Spleen (tissue), 11 donors: ENCODE results near the gene FYN. TPM values are rescaled to one million over a fixed set of nuclear protein-coding genes. Genes with fewer than 3 reads are reported as not detected.

ENCODE experiments used
- DNase-seq: peaks from one replicate; pipeline ENCODE4 v3.0.0-alpha.2; 2020
- H3K27ac ChIP-seq, 8 donors: fragments of 200-600 bp; sonication (generic) in 7 of 8; 1 replicate in 4 of 8; 2 replicates in 4 of 8; pipeline versions ENCODE4 v1.5.0 to v1.8.0; 2016 to 2021; ENCODE audit warnings: inconsistent platforms in 4 of 8, mild to moderate bottlenecking in 4 of 8, moderate library complexity in 1 of 8
- H3K27me3 ChIP-seq, 7 donors: fragments of 200-600 bp; sonication (generic) in 6 of 7; replicated peaks in 1 of 7; 1 replicate in 4 of 7; 2 replicates in 3 of 7; pipeline versions ENCODE4 v1.5.0 to v1.8.0; 2016 to 2021; ENCODE audit warnings: inconsistent platforms in 3 of 7, mild to moderate bottlenecking in 1 of 7
- H3K36me3 ChIP-seq, 6 donors: fragments of 200-600 bp; sonication (generic) in 5 of 6; 1 replicate in 4 of 6; 2 replicates in 2 of 6; pipeline versions ENCODE4 v1.5.0 to v1.8.0; 2016 to 2021; ENCODE audit warnings: inconsistent platforms in 2 of 6
- H3K4me1 ChIP-seq, 6 donors: fragments of 200-600 bp; sonication (generic) in 5 of 6; 1 replicate in 3 of 6; 2 replicates in 3 of 6; pipeline versions ENCODE4 v1.5.0 to v1.8.0; 2016 to 2021; ENCODE audit warnings: inconsistent platforms in 3 of 6
- H3K4me3 ChIP-seq, 8 donors: fragments of 200-600 bp; sonication (generic) in 7 of 8; 1 replicate in 4 of 8; 2 replicates in 4 of 8; pipeline versions ENCODE4 v1.5.0 to v1.8.0; 2016 to 2021; ENCODE audit warnings: inconsistent platforms in 4 of 8, mild to moderate bottlenecking in 4 of 8, moderate library complexity in 2 of 8
- H3K9me3 ChIP-seq, 8 donors: fragments of 200-600 bp; sonication (generic) in 7 of 8; 1 replicate in 4 of 8; 2 replicates in 4 of 8; pipeline versions ENCODE4 v1.5.0 to v1.8.0; 2016 to 2021; ENCODE audit warnings: inconsistent platforms in 4 of 8
- POLR2A ChIP-seq, 3 donors: fragments of 450-650 bp; IDR thresholded peaks; one replicate each; pipeline ENCODE4 v1.5.1; 2017; ENCODE audit warnings: antibody characterized with exemption in 3 of 3, mild to moderate bottlenecking in 1 of 3
- POLR2AphosphoS5 ChIP-seq, 3 donors: sonication (generic); formaldehyde crosslinking; IDR thresholded peaks; one replicate each; pipeline ENCODE4 v1.5.1; 2017; ENCODE audit warnings: antibody characterized with exemption in 3 of 3
- WGBS, 5 donors: extraction: QIAGEN DNeasy Blood & Tissue Kit in 3 of 5; methylation state at CpG; one replicate each; pipeline versions ENCODE4 v1.1.5 to v1.1.7; 2013 to 2018; 5-methylcytosine and 5-hydroxymethylcytosine counted together
- intact Hi-C: fragments of 100-400 bp; cut with DNase I; formaldehyde crosslinking; loops from one replicate; pipeline ENCODE4 v1.15.0; 2023; ENCODE audit warnings: low total_unique reads
- polyA plus RNA-seq, 3 donors: library from polyadenylated mRNA; stranded (reverse); fragments of 200-250 nt; gene quantifications; one replicate each; pipeline ENCODE4 v1.2.1, GENCODE V29; 2013
- total RNA-seq, 7 donors: library from RNA; depleted of rRNA in 3 of 7; stranded (reverse); fragments of >200 nt in 3 of 7; fragmentation: NEBNext Ultra II Directional in 4 of 7; extraction: Animal tissue kit (Norgen Biotek cat#: 25700) in 4 of 7; gene quantifications; one replicate each; pipeline versions ENCODE4 v1.1.0 to v1.2.1, GENCODE V29; 2016 to 2021
- TF ChIP-seq, protein P1 (sequence below), 11 experiments: fragments of 200-600 bp in 7 of 11; fragments of 450-650 bp in 4 of 11; sonication (generic) in 4 of 11; IDR thresholded peaks in 8 of 11; conservative IDR thresholded peaks in 3 of 11; 1 replicate in 7 of 11; 2 replicates in 4 of 11; pipeline versions ENCODE4 v1.4.0 to v1.8.0; 2016 to 2021; ENCODE audit warnings: antibody characterized with exemption in 11 of 11, inconsistent platforms in 4 of 11, mild to moderate bottlenecking in 1 of 11
- donor health status: healthy with polysubstance abuse.
- donor health status: DM: no; HTN: no; CAD: no; lungs with moderate emphysema.
- donor health status: DM: no; HTN: no; CAD: no.
- donor health status: Bipolar disorder and iron deficiency.
- donor health status: healthy.
- donor health status: DM: no; HTN: no; CAD: no.
- donor health status: DM: yes; HTN: yes; CAD: no.

FYN gene
- total and polyA plus RNA-seq, 10 donors, result 56.6 to 409 (median 205) TPM

DNA sequence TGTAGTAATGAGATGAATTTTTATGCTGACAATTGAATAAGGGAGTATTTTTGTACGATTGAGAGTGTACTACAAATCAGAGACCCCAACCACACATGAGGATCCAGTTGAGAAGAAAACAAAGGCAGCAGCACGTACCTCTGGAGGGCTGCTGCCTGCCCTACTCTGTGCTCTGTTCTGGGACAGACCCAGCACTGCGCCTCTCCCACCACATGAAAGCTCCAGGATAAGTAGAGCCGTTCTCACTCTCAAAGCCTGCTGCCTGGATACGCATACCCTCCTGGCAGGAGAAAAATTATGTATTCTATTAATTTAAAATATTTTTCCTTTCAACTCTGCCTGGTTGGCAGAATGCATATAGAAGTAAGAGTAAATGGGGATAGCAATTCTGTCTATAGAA lies 256.1 kb downstream of the FYN start:
- no peaks in the 10 kb centered on the region for H3K36me3 ChIP-seq
- no peak for TF ChIP-seq POLR2A (IDR thresholded peaks at IDR 0.05)
- no peak for TF ChIP-seq POLR2AphosphoS5 (IDR thresholded peaks at IDR 0.05)
- TF ChIP-seq, protein P1, sequence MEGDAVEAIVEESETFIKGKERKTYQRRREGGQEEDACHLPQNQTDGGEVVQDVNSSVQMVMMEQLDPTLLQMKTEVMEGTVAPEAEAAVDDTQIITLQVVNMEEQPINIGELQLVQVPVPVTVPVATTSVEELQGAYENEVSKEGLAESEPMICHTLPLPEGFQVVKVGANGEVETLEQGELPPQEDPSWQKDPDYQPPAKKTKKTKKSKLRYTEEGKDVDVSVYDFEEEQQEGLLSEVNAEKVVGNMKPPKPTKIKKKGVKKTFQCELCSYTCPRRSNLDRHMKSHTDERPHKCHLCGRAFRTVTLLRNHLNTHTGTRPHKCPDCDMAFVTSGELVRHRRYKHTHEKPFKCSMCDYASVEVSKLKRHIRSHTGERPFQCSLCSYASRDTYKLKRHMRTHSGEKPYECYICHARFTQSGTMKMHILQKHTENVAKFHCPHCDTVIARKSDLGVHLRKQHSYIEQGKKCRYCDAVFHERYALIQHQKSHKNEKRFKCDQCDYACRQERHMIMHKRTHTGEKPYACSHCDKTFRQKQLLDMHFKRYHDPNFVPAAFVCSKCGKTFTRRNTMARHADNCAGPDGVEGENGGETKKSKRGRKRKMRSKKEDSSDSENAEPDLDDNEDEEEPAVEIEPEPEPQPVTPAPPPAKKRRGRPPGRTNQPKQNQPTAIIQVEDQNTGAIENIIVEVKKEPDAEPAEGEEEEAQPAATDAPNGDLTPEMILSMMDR (IDR thresholded peaks at IDR 0.05 in 8 of 11, conservative IDR thresholded peaks at IDR 0.05 in 3 of 11), result no peak
- no peaks in the 10 kb centered on the region for H3K27me3 ChIP-seq
- WGBS, 5 donors, result 84 to 90% (median 86%) methylated on average over 5 of the region's 5 CpGs
- DNase-seq, result no peak
- no peak overlapping the region for H3K4me3 ChIP-seq
- H3K4me1 ChIP-seq, result no peaks in the 10 kb centered on the region
- intact Hi-C loops, result no loop called here
- H3K9me3 ChIP-seq, result peaks cover 0 to 6% (median 2%) of the 10 kb centered on the region in 8 donors
- H3K27ac ChIP-seq, result no peak overlapping the region

- intact Hi-C loops, result no loop called here
- WGBS, 5 donors, result 78 to 89% (median 83%) methylated on average over 11 to 12 of the region's 12 CpGs
- Histone ChIP-seq H3K36me3 (no peaks in the 10 kb centered on the region), H3K4me3 (no peak overlapping the region), H3K27me3 (no peaks in the 10 kb centered on the region), H3K9me3 (peaks cover 0 to 7% (median 2%) of the 10 kb centered on the region in 8 donors), H3K4me1 (no peaks in the 10 kb centered on the region), H3K27ac (no peak overlapping the region)
- TF ChIP-seq, protein P1 (IDR thresholded peaks at IDR 0.05 in 8 of 11, conservative IDR thresholded peaks at IDR 0.05 in 3 of 11), result no peak
- TF ChIP-seq POLR2A (IDR thresholded peaks at IDR 0.05) (no peak), POLR2AphosphoS5 (IDR thresholded peaks at IDR 0.05) (no peak)
- DNase-seq, result no peak
Observed at GRCh38 chr6:111615916-111616612, 257.2 kb downstream of the FYN start.

GRCh38 chr6:111614833-111615582 lies 258.2 kb downstream of the FYN start:
- H3K27me3 ChIP-seq, result no peaks in the 10 kb centered on the region
- intact Hi-C loops, result no loop called here
- no peak overlapping the region for H3K4me3 ChIP-seq
- DNase-seq, result no peak
- WGBS, 5 donors, result 59 to 68% (median 62%) methylated on average over 12 of the region's 12 CpGs
- no peaks in the 10 kb centered on the region for H3K36me3 ChIP-seq
- H3K9me3 ChIP-seq, result peaks cover 0 to 7% (median 2%) of the 10 kb centered on the region in 8 donors
- TF ChIP-seq POLR2A (IDR thresholded peaks at IDR 0.05), result no peak
- no peak for TF ChIP-seq POLR2AphosphoS5 (IDR thresholded peaks at IDR 0.05)
- TF ChIP-seq, protein P1 (IDR thresholded peaks at IDR 0.05 in 8 of 11, conservative IDR thresholded peaks at IDR 0.05 in 3 of 11), result no peak
- no peak overlapping the region for H3K27ac ChIP-seq
- H3K4me1 ChIP-seq, result no peaks in the 10 kb centered on the region

- 93 to 99% (median 98%) methylated on average over 3 of the region's 3 CpGs for WGBS, 5 donors
- H3K36me3 ChIP-seq, result no peaks in the 10 kb centered on the region
- no peak overlapping the region for H3K4me3 ChIP-seq
- intact Hi-C loops, result no loop called here
- no peak for DNase-seq
- H3K27ac ChIP-seq, result no peak overlapping the region
- no peak for TF ChIP-seq POLR2AphosphoS5 (IDR thresholded peaks at IDR 0.05)
- TF ChIP-seq POLR2A (IDR thresholded peaks at IDR 0.05), result no peak
- TF ChIP-seq, protein P1 (IDR thresholded peaks at IDR 0.05 in 8 of 11, conservative IDR thresholded peaks at IDR 0.05 in 3 of 11), result no peak
- H3K9me3 ChIP-seq, result peaks cover 0 to 7% (median 2%) of the 10 kb centered on the region in 8 donors
- H3K27me3 ChIP-seq, result no peaks in the 10 kb centered on the region
- H3K4me1 ChIP-seq, result peaks cover 0 to under 1% (median 0%) of the 10 kb centered on the region in 6 donors
Observed at GRCh38 chr6:111612379-111612778, 260.9 kb downstream of the FYN start.
